ENCODE measurements around the gene PPFIA2. TPM values are rescaled to one million over a fixed set of nuclear protein-coding genes. Genes with fewer than 3 reads are reported as not detected.

Gene PPFIA2
- total RNA-seq, 1 donor: 4.9 TPM

- no peak for TF ChIP-seq CTCF (IDR thresholded peaks at IDR 0.05; ENCODE audit: insufficient read depth, low read length)
- H3K4me3 ChIP-seq (ENCODE audit: low read depth, low read length): no peak overlapping the region
- DNase-seq (ENCODE audit: low read depth): no peak
These were observed 216.8 kb downstream of the PPFIA2 start for GRCh38 chr12:81542065-81543010.

- no peak overlapping the region for H3K4me3 ChIP-seq (ENCODE audit: low read depth, low read length)
- no peak for DNase-seq (ENCODE audit: low read depth)
- no peak for TF ChIP-seq CTCF (IDR thresholded peaks at IDR 0.05; ENCODE audit: insufficient read depth, low read length)
These were observed 218.0 kb downstream of the PPFIA2 start for GRCh38 chr12:81541121-81541520.

GRCh38 chr12:81539279-81539678, 219.9 kb downstream of the PPFIA2 start:
- no peak overlapping the region for H3K4me3 ChIP-seq (ENCODE audit: low read depth, low read length)
- TF ChIP-seq CTCF (IDR thresholded peaks at IDR 0.05; ENCODE audit: insufficient read depth, low read length): no peak
- no peak for DNase-seq (ENCODE audit: low read depth)

GRCh38 chr12:81533054-81533453, 226.1 kb downstream of the PPFIA2 start:
- TF ChIP-seq CTCF (IDR thresholded peaks at IDR 0.05; ENCODE audit: insufficient read depth, low read length): no peak
- no peak for DNase-seq (ENCODE audit: low read depth)
- no peak overlapping the region for H3K4me3 ChIP-seq (ENCODE audit: low read depth, low read length)

GRCh38 chr12:81530352-81530751, 228.8 kb downstream of the PPFIA2 start:
- no peak overlapping the region for H3K4me3 ChIP-seq (ENCODE audit: low read depth, low read length)
- no peak for TF ChIP-seq CTCF (IDR thresholded peaks at IDR 0.05; ENCODE audit: insufficient read depth, low read length)
- peak; percentile 9 for DNase-seq (ENCODE audit: low read depth)

- peak overlapping the region; percentile 20 for H3K4me3 ChIP-seq (ENCODE audit: low read depth, low read length)
- DNase-seq (ENCODE audit: low read depth): no peak
- TF ChIP-seq CTCF (IDR thresholded peaks at IDR 0.05; ENCODE audit: insufficient read depth, low read length): no peak
These were observed 238.8 kb downstream of the PPFIA2 start for GRCh38 chr12:81520064-81520945.

All from fibroblast of the aortic adventitia (primary cell).